Neuron (in vitro differentiated cells): ENCODE measurements around the gene RAB11FIP3.
"Not testable (repeated sequence)": the region's sequence is repeated elsewhere in the genome, so short reads cannot be mapped to it uniquely, and the experiment has no call there.

Experiments used
- H2AFZ ChIP-seq: one replicate; pipeline ENCODE4 v1.6.1; 2013; ENCODE audit warnings: low read depth, mild to moderate bottlenecking, inconsistent platforms, low read length, moderate library complexity
- H3K27me3 ChIP-seq: one replicate; pipeline ENCODE4 v1.6.1; 2013; ENCODE audit warnings: low read length; ENCODE audit not compliant: insufficient read depth
- H3K36me3 ChIP-seq: one replicate; pipeline ENCODE4 v1.6.1; 2013; ENCODE audit warnings: low read length; ENCODE audit not compliant: insufficient read depth
- H3K4me1 ChIP-seq: one replicate; pipeline ENCODE4 v1.6.1; 2013; ENCODE audit warnings: low read length; ENCODE audit not compliant: insufficient read depth
- H3K4me3 ChIP-seq: 2 replicates; pipeline ENCODE4 v1.5.1; 2013; ENCODE audit warnings: mild to moderate bottlenecking, low read length, moderate library complexity
- H3K9me3 ChIP-seq: one replicate; pipeline ENCODE4 v1.6.1; 2013; ENCODE audit warnings: low read length

The RAB11FIP3 gene

GRCh38 chr16:469459-469858 is 44.0 kb downstream of the RAB11FIP3 start:
- H3K27me3 ChIP-seq, H3K9me3 ChIP-seq, H3K4me3 ChIP-seq, H2AFZ ChIP-seq: not testable (repeated sequence)
- Histone ChIP-seq H3K36me3 (peaks cover 28% of the 10 kb centered on the region), H3K4me1 (peaks cover 35% of the 10 kb centered on the region)

DNA sequence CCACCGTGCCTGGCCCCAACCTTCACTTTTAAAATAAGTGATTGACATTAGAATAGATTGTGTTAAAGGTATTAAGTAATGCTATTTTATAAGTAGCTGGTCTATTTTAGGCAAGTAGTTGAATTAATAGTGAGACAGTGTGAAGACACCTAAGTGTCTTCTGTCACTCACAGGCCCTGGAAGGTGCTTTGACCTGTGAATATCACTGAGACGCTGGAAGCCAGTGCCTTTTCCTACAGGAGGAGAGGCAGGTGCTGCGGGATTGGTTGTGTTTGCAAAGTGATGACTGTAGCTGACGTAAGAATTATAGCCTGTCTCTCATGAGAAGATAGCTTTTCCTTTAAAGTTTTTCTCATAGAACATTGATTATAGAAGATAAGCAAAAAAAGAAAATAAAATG is 45.0 kb downstream of the RAB11FIP3 start:
- Histone ChIP-seq H3K9me3 (no peaks in the 10 kb centered on the region), H3K36me3 (peaks cover 27% of the 10 kb centered on the region), H3K4me3 (no peak overlapping the region), H3K4me1 (peaks cover 38% of the 10 kb centered on the region), H2AFZ (no peak overlapping the region), H3K27me3 (no peaks in the 10 kb centered on the region)

DNA sequence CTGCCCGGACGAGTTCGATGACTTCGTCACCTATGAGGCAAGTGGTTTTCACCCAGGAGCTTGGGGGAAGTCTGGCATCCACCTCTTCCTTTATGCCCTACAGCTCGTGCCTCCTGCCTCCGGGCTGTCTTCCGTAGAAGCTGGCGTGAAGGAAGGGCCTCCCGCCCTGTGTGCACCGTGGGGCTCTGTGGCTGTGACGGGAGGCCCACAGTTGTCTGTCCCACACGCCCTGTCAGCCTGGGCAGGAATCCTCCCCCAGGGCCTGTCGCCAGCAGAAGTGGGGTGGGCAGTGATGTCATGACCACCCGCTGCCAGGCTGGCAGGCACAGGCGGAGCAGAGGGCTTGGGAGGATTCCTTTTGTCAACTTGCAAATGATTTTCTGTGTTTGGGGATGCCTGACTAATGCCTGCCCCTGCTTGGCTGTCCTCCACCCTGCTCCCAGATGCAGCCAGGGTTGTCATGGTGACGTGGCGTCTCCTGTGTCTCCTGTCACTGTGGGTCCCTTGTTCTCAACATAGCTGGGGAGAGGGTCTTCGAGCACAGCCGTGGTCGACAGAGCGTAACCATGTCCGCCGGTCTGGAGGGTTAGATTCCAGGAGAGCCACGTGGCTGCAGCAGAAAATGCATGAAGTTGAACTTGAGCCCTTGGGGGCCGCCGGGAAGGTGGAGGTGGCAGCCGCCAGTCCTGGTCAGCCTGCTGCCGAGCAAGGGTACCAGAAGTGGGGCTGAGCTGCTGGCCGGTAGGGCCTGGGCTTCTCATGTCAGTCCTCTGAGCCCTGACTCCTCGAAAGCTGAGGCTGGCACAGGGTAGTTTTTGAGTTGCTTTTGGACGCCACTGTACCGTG is 46.1 kb downstream of the RAB11FIP3 start:
- H3K27me3 ChIP-seq: no peaks in the 10 kb centered on the region
- H3K4me1 ChIP-seq: peaks cover 38% of the 10 kb centered on the region
- peaks cover 29% of the 10 kb centered on the region for H3K36me3 ChIP-seq
- H2AFZ ChIP-seq: no peak overlapping the region
- no peak overlapping the region for H3K4me3 ChIP-seq
- no peaks in the 10 kb centered on the region for H3K9me3 ChIP-seq

DNA sequence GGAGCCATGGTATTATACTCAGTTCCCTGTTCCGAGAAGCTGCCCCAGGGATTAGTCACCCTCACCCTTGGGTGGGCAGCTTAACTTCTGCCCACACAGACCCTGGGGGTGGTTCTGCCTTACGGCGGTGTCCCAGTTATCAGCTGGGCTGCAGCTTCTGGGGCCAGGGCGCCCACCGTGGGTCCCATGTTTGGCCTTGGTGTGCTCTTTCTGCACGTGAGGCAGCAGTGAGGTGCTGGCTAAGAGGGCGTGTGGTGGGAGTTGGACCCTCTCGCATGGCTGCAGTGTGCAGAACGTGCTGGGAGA is 46.7 kb downstream of the RAB11FIP3 start:
- Histone ChIP-seq H3K36me3 (peaks cover 29% of the 10 kb centered on the region), H3K27me3 (no peaks in the 10 kb centered on the region), H3K9me3 (no peaks in the 10 kb centered on the region), H2AFZ (no peak overlapping the region), H3K4me1 (peaks cover 34% of the 10 kb centered on the region), H3K4me3 (no peak overlapping the region)

DNA sequence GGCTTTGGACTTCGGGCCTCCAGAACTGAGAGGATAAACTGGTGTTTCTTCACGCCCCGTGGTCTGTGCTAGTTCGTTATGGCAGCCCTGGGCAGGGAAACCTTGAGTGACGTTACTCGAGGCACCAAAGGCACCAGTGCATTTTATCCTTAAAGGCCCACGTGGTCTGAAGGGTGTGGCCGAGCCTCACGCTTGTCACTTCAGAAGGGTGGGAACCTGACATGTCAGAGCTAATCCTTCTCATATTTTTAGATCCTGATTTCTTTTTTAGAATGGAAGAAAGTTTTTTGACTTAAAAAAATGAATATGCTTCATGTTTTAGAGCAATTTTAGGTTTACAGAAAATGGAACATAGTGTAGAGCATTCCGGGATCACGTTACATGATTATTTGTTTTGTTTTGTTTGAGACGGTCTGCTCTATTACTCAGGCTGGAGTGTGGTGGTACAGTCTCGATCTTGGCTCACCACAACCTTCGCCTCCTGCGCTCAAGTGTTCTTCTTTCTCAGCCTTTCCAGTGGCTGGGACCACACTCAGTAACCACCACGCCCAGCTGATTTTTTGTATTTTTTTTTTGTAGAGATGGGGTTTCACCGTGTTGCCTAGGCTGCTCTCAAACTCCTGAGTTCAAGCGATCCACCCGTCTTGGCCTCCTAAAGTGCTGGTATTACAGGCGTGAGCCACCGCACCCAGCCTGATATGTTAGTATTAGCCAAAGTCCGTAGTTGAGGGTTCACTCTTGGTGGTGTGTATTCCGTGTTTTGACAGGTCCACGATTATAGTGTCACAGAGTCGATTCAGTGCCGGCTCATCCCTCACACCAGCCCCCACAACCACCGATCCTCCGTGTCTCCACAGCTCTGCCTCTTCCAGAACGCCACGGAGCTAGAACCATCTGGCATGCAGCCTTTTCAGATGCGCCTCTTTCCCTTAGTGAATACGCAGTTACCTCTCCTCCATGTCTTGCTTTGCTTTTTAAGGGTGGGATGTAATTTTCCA is 47.9 kb downstream of the RAB11FIP3 start:
- Histone ChIP-seq H3K4me1 (peaks cover 34% of the 10 kb centered on the region), H2AFZ (no peak overlapping the region), H3K36me3 (peaks cover 34% of the 10 kb centered on the region), H3K27me3 (no peaks in the 10 kb centered on the region), H3K9me3 (no peaks in the 10 kb centered on the region), H3K4me3 (no peak overlapping the region)

GRCh38 chr16:474420-475122 is 49.1 kb downstream of the RAB11FIP3 start:
- Histone ChIP-seq H3K9me3 (no peaks in the 10 kb centered on the region), H3K4me3 (no peak overlapping the region), H3K36me3 (peaks cover 34% of the 10 kb centered on the region), H2AFZ (no peak overlapping the region), H3K27me3 (no peaks in the 10 kb centered on the region), H3K4me1 (peaks cover 34% of the 10 kb centered on the region)

GRCh38 chr16:476039-476438 is 50.6 kb downstream of the RAB11FIP3 start:
- Histone ChIP-seq H3K36me3 (peaks cover 34% of the 10 kb centered on the region), H3K9me3 (no peaks in the 10 kb centered on the region), H2AFZ (no peak overlapping the region), H3K27me3 (no peaks in the 10 kb centered on the region), H3K4me3 (no peak overlapping the region), H3K4me1 (peaks cover 24% of the 10 kb centered on the region)

- peaks cover 31% of the 10 kb centered on the region for H3K36me3 ChIP-seq
- no peaks in the 10 kb centered on the region for H3K9me3 ChIP-seq
- H3K4me1 ChIP-seq: peaks cover 16% of the 10 kb centered on the region
- H3K27me3 ChIP-seq: no peaks in the 10 kb centered on the region
- no peak overlapping the region for H3K4me3 ChIP-seq
- H2AFZ ChIP-seq: no peak overlapping the region
These were observed 52.1 kb downstream of the RAB11FIP3 start for GRCh38 chr16:477301-478157.

- not testable (repeated sequence) for H3K4me3 ChIP-seq, H3K27me3 ChIP-seq, H2AFZ ChIP-seq, H3K9me3 ChIP-seq
- Histone ChIP-seq H3K36me3 (peaks cover 24% of the 10 kb centered on the region), H3K4me1 (peaks cover 20% of the 10 kb centered on the region)
These were observed 52.8 kb downstream of the RAB11FIP3 start for GRCh38 chr16:478287-478686.

GRCh38 chr16:482468-483185 is 57.2 kb downstream of the RAB11FIP3 start:
- Histone ChIP-seq H3K36me3 (peaks cover 16% of the 10 kb centered on the region), H3K27me3 (no peaks in the 10 kb centered on the region), H3K9me3 (no peaks in the 10 kb centered on the region), H3K4me1 (peaks cover 32% of the 10 kb centered on the region), H2AFZ (no peak overlapping the region), H3K4me3 (no peak overlapping the region)

- Histone ChIP-seq H3K9me3 (no peaks in the 10 kb centered on the region), H3K27me3 (no peaks in the 10 kb centered on the region), H2AFZ (no peak overlapping the region), H3K4me3 (no peak overlapping the region), H3K36me3 (peaks cover 14% of the 10 kb centered on the region), H3K4me1 (peaks cover 32% of the 10 kb centered on the region)
These were observed 58.1 kb downstream of the RAB11FIP3 start for GRCh38 chr16:483341-484075.
